HG03520 (cell line): ENCODE data around the gene RHOBTB3.
"Not testable (repeated sequence)": the region's sequence is repeated elsewhere in the genome, so short reads cannot be mapped to it uniquely, and the experiment has no call there.

Experiments used
- ATAC-seq: cut with Tn5 transposase; IDR thresholded peaks from one replicate; pipeline ENCODE4 v1.9.1; 2021; ENCODE audit warnings: mild to moderate bottlenecking, moderate library complexity; ENCODE audit not compliant: unreplicated experiment

RHOBTB3 gene

DNA sequence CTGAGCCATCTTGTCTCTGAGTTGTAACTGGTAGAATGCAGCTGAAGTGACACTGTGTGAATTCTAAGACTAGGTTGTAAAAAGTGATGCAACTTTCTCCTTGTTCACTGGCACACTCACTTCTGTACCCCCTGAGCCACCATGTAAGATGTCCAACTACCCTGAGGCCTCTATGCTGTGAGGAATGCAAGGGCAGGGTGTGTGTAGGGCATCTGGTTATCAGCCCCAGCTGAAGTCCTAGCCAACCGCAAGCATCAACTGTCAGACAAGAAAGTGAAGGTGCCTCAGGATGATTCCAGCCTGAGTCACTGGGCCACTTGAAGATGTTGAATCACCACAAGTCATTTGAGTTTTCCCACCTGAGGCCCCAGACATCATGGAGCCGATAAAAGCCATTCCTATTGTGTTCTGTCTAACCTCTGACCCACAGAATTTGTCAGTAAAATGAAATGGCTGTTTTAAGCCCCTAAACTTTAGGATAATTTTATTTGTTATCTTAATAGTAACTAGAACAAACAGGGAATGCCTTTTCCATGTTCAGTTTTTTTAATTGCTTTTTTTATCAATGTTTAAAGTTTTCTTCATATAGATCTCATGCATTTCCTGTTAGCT is 18.7 kb upstream of the RHOBTB3 start:
- ATAC-seq = no peak

DNA sequence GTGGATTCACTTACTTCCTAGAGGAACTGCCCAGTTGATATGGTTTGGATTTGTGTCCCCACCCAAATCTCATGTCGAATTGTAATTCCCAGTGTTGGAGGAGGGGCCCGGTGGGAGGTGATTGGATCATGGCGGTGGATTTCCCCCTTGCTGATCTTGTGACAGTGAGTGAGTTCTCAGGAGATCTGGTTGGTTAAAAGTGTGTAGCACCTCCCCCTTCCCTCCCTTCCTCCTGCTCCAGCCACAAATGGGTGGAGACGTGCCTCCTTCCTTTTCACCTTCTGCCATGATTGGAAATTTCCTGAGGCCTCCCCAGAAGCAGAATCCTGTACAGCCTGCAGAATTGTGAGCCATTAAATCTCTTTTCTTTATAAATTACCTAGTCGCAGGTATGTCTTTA is 17.9 kb upstream of the RHOBTB3 start:
- ATAC-seq = not testable (repeated sequence)

- no peak for ATAC-seq
These were observed 17.0 kb upstream of the RHOBTB3 start for GRCh38 chr5:95713960-95714710.

DNA sequence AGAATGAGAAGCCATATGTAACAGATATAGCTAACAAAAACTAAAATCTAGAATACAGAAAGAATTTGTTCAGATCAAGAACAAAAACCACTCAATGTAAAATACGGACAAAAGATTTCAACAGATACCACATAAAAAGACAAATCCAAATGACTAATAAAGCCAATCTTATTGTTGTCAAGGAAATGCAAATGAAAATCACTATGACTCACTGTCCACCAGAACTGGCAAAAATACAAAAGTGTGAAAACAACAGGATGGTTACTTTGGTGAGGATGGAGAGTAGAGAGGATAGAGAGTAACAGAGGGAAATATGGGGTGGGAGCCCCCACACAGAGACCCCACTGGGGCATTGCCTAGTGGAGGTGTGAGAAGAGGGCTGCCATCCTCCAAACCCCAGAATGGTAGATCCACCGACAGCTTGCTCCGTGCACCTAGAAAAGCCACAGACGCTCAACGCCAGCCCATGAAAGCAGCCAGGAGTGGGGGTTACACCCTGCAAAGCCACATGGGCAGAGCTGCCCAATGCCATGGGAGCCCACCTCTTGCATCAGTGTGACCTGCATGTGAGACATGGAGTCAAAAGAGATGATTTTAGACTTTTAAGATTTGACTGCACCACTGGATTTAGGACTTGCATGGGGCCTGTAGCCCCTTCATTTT is 15.2 kb upstream of the RHOBTB3 start:
- ATAC-seq = no peak

DNA sequence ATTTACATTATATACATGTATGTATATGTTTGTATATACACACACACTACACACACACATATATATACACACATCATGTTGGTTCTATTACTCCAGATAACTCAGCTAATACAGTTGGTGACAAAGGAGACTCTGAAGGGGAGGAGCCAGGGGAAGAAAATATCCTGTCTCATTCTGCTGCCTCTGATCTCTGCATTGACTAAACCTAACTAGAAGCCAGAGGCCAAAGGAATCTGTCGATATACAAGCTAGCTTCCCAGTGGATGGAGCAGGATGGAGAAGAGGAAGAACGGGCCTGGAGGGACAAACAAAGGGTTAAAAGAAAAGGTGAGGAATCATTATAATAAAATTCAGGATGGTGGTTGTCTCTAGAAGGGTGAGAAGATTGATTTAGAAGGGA is 13.7 kb upstream of the RHOBTB3 start:
- no peak for ATAC-seq

DNA sequence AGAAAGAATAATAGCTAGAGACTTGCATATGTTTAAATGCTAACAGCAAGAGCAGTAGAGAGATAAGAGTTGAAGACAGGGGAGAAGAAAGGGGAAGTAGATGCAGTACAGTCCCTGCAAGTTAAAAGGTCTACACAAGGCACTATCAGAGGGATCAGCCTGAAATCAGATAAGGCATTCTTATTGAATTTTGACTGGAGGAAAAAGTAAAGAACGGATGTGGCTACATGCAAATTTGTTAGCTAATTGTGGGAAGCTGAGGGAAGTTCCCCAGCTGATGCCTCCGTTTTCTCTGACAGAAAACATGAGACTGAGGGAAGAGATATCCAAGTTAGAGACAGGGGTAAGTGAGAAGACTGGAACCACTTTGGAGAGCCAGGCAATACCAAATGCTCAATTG is 12.9 kb upstream of the RHOBTB3 start:
- ATAC-seq = peak; percentile 82

GRCh38 chr5:95718738-95719137 is 12.4 kb upstream of the RHOBTB3 start:
- no peak for ATAC-seq

- ATAC-seq = no peak
These were observed 10.9 kb upstream of the RHOBTB3 start for GRCh38 chr5:95720094-95720786.

GRCh38 chr5:95721582-95722295 is 9.4 kb upstream of the RHOBTB3 start:
- ATAC-seq = no peak

- no peak for ATAC-seq
These were observed 7.3 kb upstream of the RHOBTB3 start for GRCh38 chr5:95723632-95724369.

- no peak for ATAC-seq
These were observed 5.9 kb upstream of the RHOBTB3 start for GRCh38 chr5:95725071-95725820.

DNA sequence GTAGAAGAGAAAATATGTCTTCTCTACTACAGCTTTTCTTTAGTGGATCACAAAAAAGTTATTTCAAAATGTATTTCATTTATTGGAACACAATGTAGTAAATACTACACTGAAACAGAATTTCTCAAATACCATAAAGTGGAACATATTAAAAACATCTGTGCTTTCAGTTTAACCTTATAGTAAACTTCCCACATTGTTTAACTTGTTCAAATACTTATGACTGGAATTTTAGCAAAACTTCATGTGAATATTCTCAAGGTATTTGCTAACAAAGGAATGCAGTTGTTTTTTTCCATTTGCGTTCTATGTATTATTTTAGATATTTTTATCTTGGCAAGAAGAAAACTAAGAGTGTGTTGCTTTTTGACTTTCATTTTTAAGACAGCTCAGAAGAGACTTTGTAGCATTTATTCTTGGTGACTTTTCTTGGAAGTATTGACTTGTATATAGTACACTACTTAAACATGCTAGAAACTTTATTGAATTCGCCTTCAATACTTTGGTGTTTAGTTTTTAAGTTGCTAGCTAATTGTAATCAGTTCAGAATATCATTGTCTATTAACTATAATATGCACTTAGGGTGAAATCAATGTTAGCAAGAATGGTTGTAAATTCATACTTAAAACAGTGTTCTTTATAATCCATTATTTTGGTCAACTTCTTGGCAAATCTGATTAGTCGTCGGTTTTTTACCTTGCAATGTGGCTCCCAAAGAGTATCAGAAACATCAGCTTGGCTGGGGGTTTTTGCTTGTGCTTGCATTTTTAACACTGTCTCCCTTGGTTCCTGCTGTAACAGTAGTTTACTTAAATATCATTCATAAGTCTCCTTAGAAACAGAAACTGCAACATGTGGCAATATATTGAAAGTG is 5.0 kb upstream of the RHOBTB3 start:
- ATAC-seq = no peak

- no peak for ATAC-seq
These were observed 4.0 kb upstream of the RHOBTB3 start for GRCh38 chr5:95726811-95727763.

DNA sequence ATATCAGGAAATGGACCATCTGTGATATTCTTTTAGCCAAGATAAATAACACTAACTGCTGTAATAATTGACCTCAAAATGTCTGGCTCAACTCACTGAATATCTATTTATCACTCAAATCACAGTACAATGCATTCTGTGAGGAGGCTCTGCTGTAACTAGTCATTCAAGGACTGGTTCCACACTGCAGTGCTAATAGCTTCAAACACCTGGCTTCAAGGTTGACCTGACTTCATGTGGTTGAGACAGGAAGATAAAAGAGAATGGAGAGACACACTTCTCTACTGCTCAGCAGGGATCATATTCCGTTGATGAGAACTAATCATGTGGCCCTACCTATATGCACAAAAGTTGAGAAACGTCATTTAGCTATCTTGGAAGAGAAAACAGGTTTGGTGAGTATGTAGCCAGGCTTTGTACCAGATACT is 3.4 kb upstream of the RHOBTB3 start:
- no peak for ATAC-seq

DNA sequence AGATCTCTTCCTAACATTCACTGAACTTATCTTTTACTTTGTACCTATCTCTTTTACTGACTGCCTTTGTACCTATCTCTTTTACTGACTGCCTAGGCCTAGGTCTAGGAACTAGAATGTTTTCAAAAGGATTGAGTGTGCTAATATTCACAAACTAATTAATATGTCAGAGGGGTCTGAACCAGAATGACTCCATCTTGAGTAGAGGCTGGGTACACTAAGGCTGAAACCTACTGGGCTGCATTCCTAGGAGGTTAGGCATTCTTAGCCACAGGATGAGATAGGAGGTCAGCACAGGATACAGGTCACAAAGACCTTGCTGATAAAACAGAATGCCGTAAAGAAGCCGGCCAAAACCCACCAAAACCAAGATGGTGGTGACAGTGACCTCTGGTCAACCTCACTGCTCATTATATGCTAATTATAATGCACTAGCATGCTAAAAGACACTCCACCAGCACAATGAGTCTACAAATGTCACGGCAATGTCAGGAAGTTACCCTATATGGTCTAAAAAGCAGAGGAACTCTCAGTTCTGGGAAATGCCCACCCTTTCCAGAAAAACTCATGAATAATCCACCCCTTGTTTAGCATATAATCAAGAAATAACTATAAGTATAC is 2.5 kb upstream of the RHOBTB3 start:
- no peak for ATAC-seq

DNA sequence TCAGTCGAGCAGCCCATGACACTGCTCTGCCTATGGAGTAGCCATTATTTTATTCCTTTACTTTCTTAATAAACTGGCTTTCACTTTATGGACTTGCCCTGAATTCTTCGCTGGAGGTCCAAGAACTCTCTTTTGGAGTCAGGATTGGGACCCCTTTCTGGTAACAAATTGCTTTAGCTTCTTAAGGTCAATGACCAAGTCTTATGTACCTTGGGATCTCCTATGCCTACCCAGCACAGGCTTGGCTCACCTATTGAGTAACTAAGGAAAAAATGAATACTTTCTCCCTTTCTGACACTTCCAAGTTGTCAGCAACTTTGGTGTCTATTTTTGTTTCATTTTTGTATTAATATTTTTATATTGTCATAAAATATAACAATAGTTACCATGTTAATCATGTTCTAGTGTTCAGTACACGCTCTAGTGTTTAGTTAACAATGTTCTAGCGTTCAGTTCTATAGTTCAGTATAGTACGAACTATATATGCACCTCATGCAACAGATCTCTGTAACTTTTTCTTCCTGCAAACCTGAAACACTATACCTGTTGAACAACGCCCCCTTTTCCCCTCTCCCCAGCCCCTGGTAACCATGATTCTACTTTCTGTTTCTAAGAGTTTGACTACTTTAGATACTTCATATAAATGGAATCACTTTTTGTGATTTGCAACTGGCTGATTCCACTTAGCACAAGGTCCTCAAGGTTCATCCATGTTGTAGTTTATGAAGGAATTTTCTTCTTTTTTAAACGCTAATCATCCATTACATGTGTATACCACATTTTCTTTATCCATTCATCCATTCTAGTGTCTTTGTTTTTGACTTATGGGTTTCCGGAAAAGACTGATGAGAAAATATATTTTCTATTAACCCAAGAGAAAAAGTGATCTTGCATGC is 1.8 kb upstream of the RHOBTB3 start:
- ATAC-seq = no peak
